NT2/D1 (cell line): Measurements from ENCODE around the gene POLR2L.
A peak's percentile ranks its signal among the peaks of the same experiment; 100 is the strongest.

Experiments used
- DNase-seq: peaks from one replicate; pipeline ENCODE4 v3.0.0-alpha.2; 2011; ENCODE audit warnings: low read depth, low spot score
- H3K27me3 ChIP-seq: 2 replicates; pipeline ENCODE4 v1.6.0; 2011; ENCODE audit warnings: mild to moderate bottlenecking; ENCODE audit not compliant: insufficient read length, insufficient read depth
- H3K36me3 ChIP-seq: 2 replicates; pipeline ENCODE4 v1.6.1; 2011; ENCODE audit warnings: mild to moderate bottlenecking, low read length, mixed read lengths; ENCODE audit not compliant: insufficient read depth, insufficient read length
- H3K4me1 ChIP-seq: 2 replicates; pipeline ENCODE4 v1.5.1; 2011; ENCODE audit not compliant: insufficient read depth, insufficient read length
- H3K4me3 ChIP-seq: 2 replicates; pipeline ENCODE4 v1.5.1; 2011; ENCODE audit warnings: low read depth; ENCODE audit not compliant: insufficient read length
- H3K9ac ChIP-seq: 2 replicates; pipeline ENCODE4 v1.6.0; 2011; ENCODE audit warnings: low read depth; ENCODE audit not compliant: insufficient read length
- H3K9me3 ChIP-seq: 2 replicates; pipeline ENCODE4 v1.5.1; 2011; ENCODE audit warnings: mild to moderate bottlenecking, low read length; ENCODE audit not compliant: insufficient read depth
- SUZ12 ChIP-seq: IDR thresholded peaks from 2 replicates; pipeline ENCODE4 v1.6.1; 2011; ENCODE audit not compliant: insufficient read length, insufficient read depth; ENCODE audit errors: extremely low read depth
- YY1 ChIP-seq: IDR thresholded peaks from 2 replicates; pipeline ENCODE4 v1.6.1; 2011; ENCODE audit not compliant: insufficient read length, insufficient read depth
- ZNF274 ChIP-seq: IDR thresholded peaks from 2 replicates; pipeline ENCODE4 v1.6.1; 2011; ENCODE audit warnings: mild to moderate bottlenecking, low read depth, low read length

POLR2L gene

GRCh38 chr11:848380-848931, 6.1 kb upstream of the POLR2L start:
- Histone ChIP-seq H3K27me3 (no peaks in the 10 kb centered on the region), H3K4me3 (no peak overlapping the region), H3K36me3 (peaks cover 16% of the 10 kb centered on the region), H3K4me1 (peaks cover 51% of the 10 kb centered on the region), H3K9ac (peak overlapping the region; percentile 14), H3K9me3 (no peaks in the 10 kb centered on the region)
- TF ChIP-seq ZNF274 (no peak), SUZ12 (no peak), YY1 (no peak)
- DNase-seq = no peak

- no peaks in the 10 kb centered on the region for H3K27me3 ChIP-seq
- H3K4me1 ChIP-seq = peaks cover 48% of the 10 kb centered on the region
- TF ChIP-seq ZNF274 (no peak), SUZ12 (no peak), YY1 (no peak)
- no peak for DNase-seq
- H3K9ac ChIP-seq = no peak overlapping the region
- no peak overlapping the region for H3K4me3 ChIP-seq
- H3K9me3 ChIP-seq = no peaks in the 10 kb centered on the region
- peaks cover 16% of the 10 kb centered on the region for H3K36me3 ChIP-seq
Observed at GRCh38 chr11:847876-848275, 5.5 kb upstream of the POLR2L start.

- H3K9ac ChIP-seq = peak overlapping the region; percentile 83
- no peaks in the 10 kb centered on the region for H3K27me3 ChIP-seq
- H3K4me3 ChIP-seq = no peak overlapping the region
- peaks cover 40% of the 10 kb centered on the region for H3K4me1 ChIP-seq
- TF ChIP-seq SUZ12 (no peak), ZNF274 (no peak), YY1 (no peak)
- no peak for DNase-seq
- H3K36me3 ChIP-seq = peaks cover 12% of the 10 kb centered on the region
- no peaks in the 10 kb centered on the region for H3K9me3 ChIP-seq
Observed at GRCh38 chr11:846496-847098, 4.3 kb upstream of the POLR2L start.

GRCh38 chr11:845872-846495, 3.7 kb upstream of the POLR2L start:
- TF ChIP-seq YY1 = no peak
- no peak for TF ChIP-seq SUZ12
- no peaks in the 10 kb centered on the region for H3K27me3 ChIP-seq
- H3K9me3 ChIP-seq = no peaks in the 10 kb centered on the region
- DNase-seq = no peak
- peaks cover 15% of the 10 kb centered on the region for H3K36me3 ChIP-seq
- H3K4me1 ChIP-seq = peaks cover 39% of the 10 kb centered on the region
- peak overlapping the region; percentile 83 for H3K9ac ChIP-seq
- H3K4me3 ChIP-seq = no peak overlapping the region

GRCh38 chr11:844693-845644, 2.6 kb upstream of the POLR2L start:
- Histone ChIP-seq H3K4me3 (peak overlapping the region; percentile 80), H3K4me1 (peaks cover 42% of the 10 kb centered on the region), H3K9ac (peak overlapping the region; percentile 83), H3K36me3 (peaks cover 25% of the 10 kb centered on the region), H3K27me3 (no peaks in the 10 kb centered on the region), H3K9me3 (no peaks in the 10 kb centered on the region)
- no peak for TF ChIP-seq SUZ12
- DNase-seq = peak; percentile 90

- Histone ChIP-seq H3K27me3 (no peaks in the 10 kb centered on the region), H3K9me3 (no peaks in the 10 kb centered on the region), H3K36me3 (peaks cover 34% of the 10 kb centered on the region), H3K4me3 (peak overlapping the region; percentile 80), H3K4me1 (peaks cover 50% of the 10 kb centered on the region), H3K9ac (peak overlapping the region; percentile 99)
- DNase-seq = peak; percentile 97
- TF ChIP-seq ZNF274 (no peak), YY1 (no peak), SUZ12 (no peak)
Observed at GRCh38 chr11:843818-844692, 1.7 kb upstream of the POLR2L start.
